Endothelial cell of umbilical vein (primary cell): Measurements from ENCODE around the gene CSN1S1. TPM values are rescaled to one million over a fixed set of nuclear protein-coding genes. Genes with fewer than 3 reads are reported as not detected.

ENCODE experiments used
- BruUV-seq: library from RNA; stranded (reverse); fragments of 400-500 nt; replicated peaks from 2 replicates; lab custom pipeline; 2021; lab: Mats Ljungman, UMichigan
- CTCF ChIA-PET: fragments of 300-600, 350-600 bp; sonication (Branson Sonifier 250); formaldehyde crosslinking; loops from one replicate; lab custom pipeline; 2021; ENCODE audit warnings: antibody characterized with exemption, inconsistent platforms; lab: Charles Lee
- POLR2A ChIA-PET: fragments of 300-600, 350-600 bp; sonication (Branson Sonifier 250); formaldehyde crosslinking; loops from one replicate; lab custom pipeline; 2021; ENCODE audit warnings: antibody characterized with exemption, inconsistent platforms; lab: Charles Lee
- DNase-seq: peaks from one replicate; pipeline ENCODE4 v3.0.0-alpha.2; 2011; ENCODE audit warnings: low read depth, low spot score
- FAIRE-seq: peaks from 2 replicates; lab custom pipeline; 2011; peaks lifted over from hg19 to GRCh38; lab: Jason Lieb, UNC
- H2AFZ ChIP-seq: 2 replicates; pipeline ENCODE4 v1.6.0; 2012; ENCODE audit warnings: low read depth, low read length, control low read depth, inconsistent platforms
- H3K27ac ChIP-seq: 2 replicates; pipeline ENCODE4 v1.5.1; 2011; ENCODE audit warnings: low read depth, mild to moderate bottlenecking, control low read depth, low read length, moderate library complexity; ENCODE audit not compliant: insufficient read depth
- H3K27me3 ChIP-seq, 2 experiments: 2 replicates each; pipeline versions ENCODE4 v1.6.0 to v1.6.1; 2011; ENCODE audit warnings: low read length in 2 of 2, mixed read lengths in 1 of 2; ENCODE audit not compliant: control insufficient read depth in 2 of 2, insufficient read depth in 2 of 2
- H3K36me3 ChIP-seq, 2 experiments: 2 replicates in 1 of 2; 3 replicates in 1 of 2; pipeline ENCODE4 v1.5.1; 2011; ENCODE audit warnings: low read length in 2 of 2, mild to moderate bottlenecking in 1 of 2, moderate library complexity in 1 of 2; ENCODE audit not compliant: control insufficient read depth in 2 of 2, insufficient read depth in 2 of 2; ENCODE audit errors: extremely low read depth in 1 of 2
- H3K4me1 ChIP-seq: 3 replicates; pipeline ENCODE4 v1.5.1; 2011; ENCODE audit warnings: mild to moderate bottlenecking, low read length; ENCODE audit not compliant: control insufficient read depth, insufficient read depth; ENCODE audit errors: extremely low read depth
- H3K4me2 ChIP-seq: 2 replicates; pipeline ENCODE4 v1.6.1; 2011; ENCODE audit warnings: low read length, control low read depth, mixed read lengths; ENCODE audit not compliant: insufficient read depth
- H3K4me3 ChIP-seq, 3 experiments: fragments of 200-600 bp in 1 of 3; sonication (generic), shearing (Covaris generic) in 1 of 3; replicated peaks in 1 of 3; 2 replicates each; pipeline ENCODE4 v1.5.1; 2011 to 2016; ENCODE audit warnings: control low read depth in 3 of 3, low read length in 3 of 3, mild to moderate bottlenecking in 2 of 3, inconsistent platforms in 1 of 3, low read depth in 1 of 3, moderate library complexity in 1 of 3; ENCODE audit not compliant: insufficient read depth in 1 of 3
- H3K79me2 ChIP-seq: 2 replicates; pipeline ENCODE4 v1.6.0; 2012; ENCODE audit warnings: low read length, inconsistent platforms; ENCODE audit not compliant: control insufficient read depth, insufficient read depth
- H3K9ac ChIP-seq: replicated peaks from 2 replicates; pipeline ENCODE3; 2011; ENCODE audit warnings: low read length, control low read depth; ENCODE audit not compliant: insufficient read depth; ENCODE audit errors: extremely low read depth
- H3K9me1 ChIP-seq: replicated peaks from 3 replicates; pipeline ENCODE4 v1.6.0; 2011; ENCODE audit warnings: mild to moderate bottlenecking, low read length; ENCODE audit not compliant: control insufficient read depth, insufficient read depth; ENCODE audit errors: extremely low read depth
- H3K9me3 ChIP-seq: replicated peaks from 2 replicates; pipeline ENCODE4 v1.5.1; 2012; ENCODE audit warnings: low read length, inconsistent platforms; ENCODE audit not compliant: control insufficient read depth, insufficient read depth
- H4K20me1 ChIP-seq: replicated peaks from 2 replicates; pipeline ENCODE3; 2011; ENCODE audit warnings: mild to moderate bottlenecking, low read length; ENCODE audit not compliant: control insufficient read depth, insufficient read depth; ENCODE audit errors: extremely low read depth
- CTCF ChIP-seq, 2 donors: IDR thresholded peaks; 1 replicate in 1 of 2; 2 replicates in 1 of 2; pipeline ENCODE4 v1.5.1; 2011; ENCODE audit warnings: low read length in 2 of 2, mild to moderate bottlenecking in 2 of 2, moderate library complexity in 2 of 2, control low read depth in 1 of 2, inconsistent platforms in 1 of 2, low read depth in 1 of 2; ENCODE audit not compliant: insufficient read depth in 1 of 2; ENCODE audit errors: extremely low read depth in 1 of 2
- EZH2 ChIP-seq: IDR thresholded peaks from 2 replicates; pipeline ENCODE4 v1.6.1; 2012; ENCODE audit warnings: borderline replicate concordance, low read depth, mild to moderate bottlenecking, moderate library complexity, low read length, inconsistent platforms; ENCODE audit not compliant: severe bottlenecking
- JUN ChIP-seq: IDR thresholded peaks from 2 replicates; pipeline ENCODE4 v1.6.1; 2011; ENCODE audit warnings: borderline replicate concordance, low read depth; ENCODE audit not compliant: insufficient read length, insufficient read depth
- MAX ChIP-seq: IDR thresholded peaks from 2 replicates; pipeline ENCODE4 v1.6.1; 2011; ENCODE audit not compliant: insufficient read depth, insufficient read length
- MYC ChIP-seq: IDR thresholded peaks from one replicate; pipeline ENCODE4 v1.6.1; 2011; ENCODE audit warnings: mild to moderate bottlenecking, low read depth, low read length
- POLR2A ChIP-seq: IDR thresholded peaks from 2 replicates; pipeline ENCODE4 v1.6.1; 2012; ENCODE audit warnings: low read depth, mild to moderate bottlenecking, control low read depth, low read length
- POLR2AphosphoS5 ChIP-seq: IDR thresholded peaks from 2 replicates; pipeline ENCODE4 v1.6.1; 2012; ENCODE audit warnings: low read depth, mild to moderate bottlenecking, control low read depth, low read length, moderate library complexity; ENCODE audit not compliant: insufficient read depth
- dilution Hi-C: fragments of 300-500 bp; cut with MboI; formaldehyde crosslinking; loops from one replicate; pipeline ENCODE4 v1.15.0; 2019; ENCODE audit warnings: low sequenced_read_pairs; ENCODE audit not compliant: extremely low pct_ligation_motif_present
- intact Hi-C: fragments of 100-400 bp; cut with micrococcal nuclease; formaldehyde crosslinking; loops from one replicate; pipeline ENCODE4 v1.10.0; 2022
- polyA plus RNA-seq, 4 experiments: library from polyadenylated mRNA; depleted of rRNA in 3 of 4; stranded (reverse) in 3 of 4; unstranded in 1 of 4; fragments of >200 nt; gene quantifications; 2 replicates each; pipeline versions ENCODE4 v1.2.1 to v1.2.3, GENCODE V29; 2011 to 2012; ENCODE audit warnings: missing spikeins in 1 of 4
- total RNA-seq: library from RNA; stranded (reverse); gene quantifications from 2 replicates; pipeline ENCODE4 v1.2.3, GENCODE V29; 2021

The CSN1S1 gene
- total and polyA plus RNA-seq, 2 donors (not counting 3 experiments of a cell fraction or from before 2014, with no cell fraction given) = not detected

GRCh38 chr4:69936566-69936965, 5.7 kb downstream of the CSN1S1 start:
- no TSS peak for BruUV-seq
- Histone ChIP-seq H3K27me3 (no peaks in the 10 kb centered on the region), H4K20me1 (no peaks in the 10 kb centered on the region), H3K79me2 (no peaks in the 10 kb centered on the region), H3K36me3 (no peaks in the 10 kb centered on the region), H3K9me3 (no peaks in the 10 kb centered on the region), H2AFZ (no peak overlapping the region), H3K27ac (no peak overlapping the region), H3K4me3 (no peak overlapping the region), H3K9me1 (no peaks in the 10 kb centered on the region), H3K4me1 (no peaks in the 10 kb centered on the region), H3K9ac (no peak overlapping the region), H3K4me2 (no peak overlapping the region)
- FAIRE-seq (no peak), DNase-seq (no peak)
- CTCF ChIA-PET = no interaction called here
- TF ChIP-seq CTCF (IDR thresholded peaks at IDR 0.05; ENCODE audit: extremely low read depth in 1 of 2, insufficient read depth in 1 of 2, low read depth in 1 of 2, low read length in 2 of 2) (no peak), POLR2AphosphoS5 (no peak), MAX (no peak)
- dilution Hi-C loops (no loop called here), intact Hi-C loops (no loop called here)
- POLR2A ChIA-PET = no interaction called here

- H3K9me3 ChIP-seq = no peaks in the 10 kb centered on the region
- no peak overlapping the region for H3K4me2 ChIP-seq
- no peak for DNase-seq
- no peak overlapping the region for H2AFZ ChIP-seq
- ChIA-PET POLR2A (no interaction called here), CTCF (no interaction called here)
- TF ChIP-seq MYC (no peak), POLR2A (no peak), JUN (no peak), EZH2 (no peak)
- BruUV-seq = no TSS peak
- dilution Hi-C loops (no loop called here), intact Hi-C loops (no loop called here)
- FAIRE-seq = no peak
- no peaks in the 10 kb centered on the region for H3K79me2 ChIP-seq
- H3K4me3 ChIP-seq = no peak overlapping the region
- H3K9me1 ChIP-seq = no peaks in the 10 kb centered on the region
- H3K27me3 ChIP-seq = no peaks in the 10 kb centered on the region
- H3K27ac ChIP-seq = no peak overlapping the region
- H3K9ac ChIP-seq = no peak overlapping the region
- no peaks in the 10 kb centered on the region for H4K20me1 ChIP-seq
- no peaks in the 10 kb centered on the region for H3K4me1 ChIP-seq
- no peaks in the 10 kb centered on the region for H3K36me3 ChIP-seq
Observed at GRCh38 chr4:69951602-69952001, 20.7 kb downstream of the CSN1S1 start.
